Prostate gland (tissue), 2 donors: Measurements from ENCODE around the gene MYLK.

ENCODE experiments used
- CTCF ChIP-seq, 4 experiments: fragments of 200-600 bp in 2 of 4; fragments of 450-650 bp in 2 of 4; sonication (generic) in 2 of 4; IDR thresholded peaks; 1 replicate in 3 of 4; 2 replicates in 1 of 4; pipeline ENCODE4 v1.5.1; 2016 to 2019; ENCODE audit warnings: antibody characterized with exemption in 4 of 4, mild to moderate bottlenecking in 2 of 4, moderate library complexity in 2 of 4
- POLR2A ChIP-seq: fragments of 450-650 bp; IDR thresholded peaks from one replicate; pipeline ENCODE4 v1.6.1; 2016; ENCODE audit warnings: antibody characterized with exemption, mild to moderate bottlenecking
- POLR2AphosphoS5 ChIP-seq: sonication (generic); formaldehyde crosslinking; IDR thresholded peaks from one replicate; pipeline ENCODE4 v1.6.1; 2017; ENCODE audit warnings: antibody characterized with exemption

GRCh38 chr3:123776071-123776782, 107.9 kb downstream of the MYLK start:
- TF ChIP-seq POLR2A (no peak), CTCF (IDR thresholded peaks at IDR 0.05) (no peak), POLR2AphosphoS5 (no peak)
